Memory B cell (primary cell): Measurements from ENCODE around the gene FAM114A1.

Source experiments
- ATAC-seq: fragments of 150-1000 bp; cut with Tn5 transposase; 2 replicates; pipeline ENCODE4 v1.10.0; 2021; ENCODE audit warnings: low read depth, mild to moderate bottlenecking, moderate library complexity
- DNase-seq, 2 donors: peaks; one replicate each; pipeline ENCODE4 v3.0.0; 2022; ENCODE audit warnings: low spot score in 2 of 2
- H3K27ac Mint-ChIP-seq: one replicate; pipeline ENCODE4 v1.8.0; 2022; ENCODE audit warnings: mild to moderate bottlenecking, moderate library complexity, mixed read lengths
- H3K27me3 Mint-ChIP-seq: one replicate; pipeline ENCODE4 v1.8.0; 2022; ENCODE audit warnings: mixed read lengths
- H3K36me3 Mint-ChIP-seq: one replicate; pipeline ENCODE4 v1.8.0; 2022; ENCODE audit warnings: mild to moderate bottlenecking, mixed read lengths
- H3K4me1 Mint-ChIP-seq: one replicate; pipeline ENCODE4 v1.8.0; 2022; ENCODE audit warnings: mixed read lengths
- H3K4me3 Mint-ChIP-seq: one replicate; pipeline ENCODE4 v1.8.0; 2022; ENCODE audit warnings: mild to moderate bottlenecking, moderate library complexity, mixed read lengths
- H3K9me3 Mint-ChIP-seq: one replicate; pipeline ENCODE4 v1.8.0; 2022; ENCODE audit warnings: mixed read lengths

The FAM114A1 gene

DNA sequence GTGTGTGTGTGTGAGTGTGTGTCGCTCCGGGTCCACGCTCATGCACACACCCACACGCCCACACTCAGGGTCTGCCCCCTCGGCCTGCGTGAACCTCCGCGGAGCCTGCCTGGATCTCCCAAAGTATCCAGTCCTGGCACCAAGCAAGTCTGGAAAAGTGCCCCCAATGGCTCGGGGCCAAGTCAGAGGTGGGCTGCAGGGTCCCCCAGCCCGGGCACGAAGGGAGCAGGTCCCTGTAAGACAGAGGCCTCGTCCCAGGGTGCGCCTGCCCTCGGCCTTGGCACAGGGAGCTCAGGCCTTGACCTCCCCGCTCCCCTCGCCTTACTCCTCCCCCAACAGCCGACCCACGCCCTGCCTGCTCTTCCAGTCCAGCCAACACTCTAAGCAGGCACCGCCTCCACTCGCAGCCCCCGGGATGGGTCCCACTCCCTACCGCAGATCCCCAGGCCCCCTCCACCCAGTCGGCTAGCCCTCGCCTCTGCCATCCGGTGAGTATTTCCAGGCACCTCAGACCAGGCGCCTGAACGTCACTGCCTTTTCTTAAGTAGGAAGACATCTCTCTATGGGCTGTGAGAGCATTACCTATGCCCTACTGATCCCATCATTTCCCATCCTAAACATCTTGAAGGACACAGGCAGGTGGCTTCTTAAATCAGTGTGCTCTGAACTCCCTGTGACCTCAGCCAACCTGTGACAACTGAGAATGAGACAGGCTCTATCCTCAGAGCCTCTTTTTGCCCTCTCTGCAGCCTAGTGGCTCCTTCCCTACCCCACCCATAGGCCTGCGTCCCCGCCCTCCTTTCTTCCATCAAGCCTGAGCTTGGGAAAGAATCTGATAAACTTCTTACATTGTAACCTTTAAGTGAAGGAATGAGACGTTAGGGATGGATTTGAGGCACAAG lies 704 bp downstream of the FAM114A1 start:
- Mint-ChIP-seq H3K27me3 (no peaks in the 10 kb centered on the region), H3K27ac (peak overlapping the region; percentile 54)

DNA sequence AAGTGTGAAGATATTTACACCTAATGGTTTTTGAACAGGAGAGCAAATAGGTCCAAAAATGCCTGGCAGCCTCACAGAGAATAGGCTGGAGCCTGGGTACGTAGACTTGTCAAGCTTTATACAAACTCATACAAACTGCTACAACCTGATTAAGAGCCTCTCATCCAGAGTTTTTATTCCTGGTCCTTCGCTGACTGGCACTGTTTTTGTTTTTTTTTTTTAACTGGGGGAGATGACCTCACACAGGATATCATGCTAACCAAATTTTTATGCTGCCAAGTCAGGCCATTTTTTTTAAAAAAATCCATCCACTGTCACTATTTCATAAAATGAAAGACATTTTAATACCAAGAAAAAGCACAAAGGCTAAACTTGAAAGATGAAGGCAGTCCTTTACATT lies 1.9 kb downstream of the FAM114A1 start:
- H3K9me3 Mint-ChIP-seq, result no peaks in the 10 kb centered on the region
- no peaks in the 10 kb centered on the region for H3K36me3 Mint-ChIP-seq
- DNase-seq (no peak), ATAC-seq (no peak)
- no peak overlapping the region for H3K27ac Mint-ChIP-seq
- H3K4me3 Mint-ChIP-seq, result no peak overlapping the region
- H3K27me3 Mint-ChIP-seq, result no peaks in the 10 kb centered on the region
- H3K4me1 Mint-ChIP-seq, result peaks cover 19% of the 10 kb centered on the region

More for the DNA sequence above, 704 bp downstream of the FAM114A1 start:
- DNase-seq (no peak), ATAC-seq (peak; percentile 50)
- Mint-ChIP-seq H3K4me3 (peak overlapping the region; percentile 88), H3K36me3 (no peaks in the 10 kb centered on the region), H3K4me1 (peaks cover 17% of the 10 kb centered on the region), H3K9me3 (no peaks in the 10 kb centered on the region)

DNA sequence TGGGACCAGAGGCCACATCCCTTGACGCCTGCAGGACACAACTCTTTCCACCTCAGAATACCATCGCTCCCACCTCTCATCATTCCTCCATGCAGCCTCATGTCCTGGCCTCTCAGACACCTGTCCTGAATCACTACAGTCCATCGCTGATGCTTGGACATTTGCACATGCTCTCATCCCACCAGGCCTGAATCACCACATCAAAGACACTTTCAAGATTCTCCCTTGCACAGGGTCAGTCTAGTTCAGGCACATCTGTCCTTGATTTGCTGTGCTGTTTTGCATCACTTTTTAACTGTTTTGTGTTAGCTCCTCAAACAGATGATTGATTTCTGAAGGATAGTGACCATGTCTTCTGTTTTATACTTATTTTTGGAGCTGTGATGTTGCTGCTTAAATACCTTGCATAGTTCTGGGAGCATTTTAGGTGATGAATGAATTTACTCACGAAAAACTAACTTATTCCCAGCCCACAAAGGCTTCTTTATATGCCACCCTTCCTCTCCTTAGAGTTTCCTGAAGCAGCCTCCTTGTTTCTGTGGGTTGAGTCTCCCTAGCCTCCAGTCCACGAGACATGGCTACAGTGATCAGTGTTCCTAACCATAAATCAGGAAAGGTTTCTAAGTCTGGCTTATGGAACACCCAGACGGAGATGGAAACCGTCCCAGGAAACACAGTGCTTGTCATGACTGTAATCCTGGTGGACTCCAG lies 2.6 kb downstream of the FAM114A1 start:
- no peaks in the 10 kb centered on the region for H3K36me3 Mint-ChIP-seq
- peaks cover 18% of the 10 kb centered on the region for H3K4me1 Mint-ChIP-seq
- no peak for DNase-seq
- no peak overlapping the region for H3K4me3 Mint-ChIP-seq
- H3K27ac Mint-ChIP-seq, result peak overlapping the region; percentile 2
- H3K9me3 Mint-ChIP-seq, result no peaks in the 10 kb centered on the region
- H3K27me3 Mint-ChIP-seq, result no peaks in the 10 kb centered on the region
- ATAC-seq, result no peak

DNA sequence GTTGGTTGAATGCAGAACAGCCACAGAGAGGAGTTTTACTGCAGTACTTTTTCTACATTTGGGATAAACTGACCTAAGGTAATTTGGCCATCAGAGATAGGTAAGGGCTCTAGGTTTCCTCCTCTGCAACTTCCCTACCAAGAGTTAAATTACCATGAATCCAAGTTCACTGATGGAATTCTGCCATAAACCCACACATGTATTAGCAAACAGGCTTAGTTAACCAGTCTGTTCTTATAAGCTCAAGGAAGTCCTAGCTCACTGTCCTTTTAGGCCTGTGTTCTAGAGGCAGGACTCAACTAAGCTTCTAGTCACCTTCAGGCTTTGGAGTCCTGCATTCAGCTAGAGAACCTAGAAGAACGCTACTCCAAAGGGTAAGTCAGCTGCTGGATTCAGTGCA lies 4.0 kb downstream of the FAM114A1 start:
- H3K36me3 Mint-ChIP-seq, result no peaks in the 10 kb centered on the region
- no peaks in the 10 kb centered on the region for H3K27me3 Mint-ChIP-seq
- no peak for ATAC-seq
- H3K27ac Mint-ChIP-seq, result no peak overlapping the region
- H3K4me1 Mint-ChIP-seq, result peaks cover 16% of the 10 kb centered on the region
- no peak for DNase-seq
- no peak overlapping the region for H3K4me3 Mint-ChIP-seq
- H3K9me3 Mint-ChIP-seq, result no peaks in the 10 kb centered on the region

DNA sequence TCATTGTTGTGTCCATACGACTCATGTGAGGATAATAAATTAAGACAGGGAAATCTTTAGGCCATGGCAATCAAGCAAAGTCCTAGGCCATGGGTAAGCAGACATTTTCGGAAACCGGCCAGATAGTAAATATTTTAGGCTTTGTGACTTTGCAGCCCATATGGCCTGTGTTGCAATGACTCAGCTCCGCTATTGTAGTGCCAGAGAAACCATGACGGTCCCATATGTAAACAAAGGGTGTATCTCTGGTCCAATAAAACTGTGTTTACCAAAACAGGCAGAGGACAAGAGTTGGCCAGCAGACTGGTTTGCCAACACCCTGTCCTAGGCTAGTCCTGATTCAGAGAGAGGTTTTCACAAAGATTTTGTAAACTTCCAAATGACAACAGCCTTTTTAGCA lies 5.0 kb downstream of the FAM114A1 start:
- H3K27ac Mint-ChIP-seq, result no peak overlapping the region
- H3K4me3 Mint-ChIP-seq, result no peak overlapping the region
- no peak for DNase-seq
- ATAC-seq, result no peak
- H3K36me3 Mint-ChIP-seq, result no peaks in the 10 kb centered on the region
- peaks cover 12% of the 10 kb centered on the region for H3K4me1 Mint-ChIP-seq
- H3K27me3 Mint-ChIP-seq, result no peaks in the 10 kb centered on the region
- no peaks in the 10 kb centered on the region for H3K9me3 Mint-ChIP-seq

DNA sequence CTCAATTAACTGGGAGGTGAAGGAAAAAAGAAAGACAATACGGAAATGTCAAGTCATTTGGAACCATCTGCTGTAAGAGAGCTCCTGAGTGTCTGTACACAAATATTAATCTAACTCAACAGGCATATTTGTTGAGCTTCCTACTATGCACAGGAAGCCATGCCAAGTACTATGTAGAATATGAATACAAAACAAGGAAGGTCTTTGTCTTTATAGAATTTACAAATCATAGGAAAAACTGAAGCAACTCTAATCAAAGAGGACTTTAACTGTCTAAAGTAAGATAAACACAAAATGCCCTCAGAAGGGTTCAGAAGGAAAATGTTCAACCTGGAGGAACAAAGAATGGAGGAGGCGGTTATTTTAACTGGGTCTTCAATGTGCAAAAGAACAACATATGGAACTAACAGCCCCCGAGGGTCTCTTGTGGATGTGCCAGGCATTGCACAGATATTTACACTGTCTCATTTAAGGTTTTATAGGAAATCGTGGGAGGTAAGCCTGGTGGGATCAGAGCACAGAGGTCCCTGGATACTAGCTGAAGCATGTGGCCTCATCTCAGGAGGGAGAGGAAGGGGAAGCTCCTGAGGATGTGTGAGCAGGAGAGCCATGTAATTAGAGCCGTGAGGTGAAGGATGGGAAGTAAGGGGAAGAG lies 5.8 kb downstream of the FAM114A1 start:
- Mint-ChIP-seq H3K9me3 (no peaks in the 10 kb centered on the region), H3K27ac (no peak overlapping the region), H3K36me3 (no peaks in the 10 kb centered on the region), H3K4me3 (no peak overlapping the region), H3K27me3 (no peaks in the 10 kb centered on the region), H3K4me1 (peaks cover 10% of the 10 kb centered on the region)
- ATAC-seq (no peak), DNase-seq (no peak)

DNA sequence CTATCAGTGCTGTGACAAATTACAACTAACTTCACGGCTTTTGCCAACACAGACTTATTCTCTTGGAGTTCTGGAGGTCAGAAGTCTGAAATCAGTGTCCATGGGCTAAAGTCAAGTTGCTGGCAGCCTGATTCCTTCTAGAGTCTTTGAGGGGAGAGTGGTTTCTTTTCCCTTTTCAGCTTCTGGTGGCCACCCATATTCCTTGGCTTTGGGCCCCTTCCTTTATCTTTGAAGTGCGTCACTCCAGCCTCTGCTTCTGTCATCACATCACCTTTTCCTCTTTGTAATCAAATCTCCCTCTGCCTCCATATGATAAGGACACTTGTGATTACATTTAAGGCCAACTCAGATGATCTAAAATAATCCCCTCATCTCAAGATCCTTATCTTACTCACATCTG lies 9.0 kb downstream of the FAM114A1 start:
- H3K9me3 Mint-ChIP-seq, result no peaks in the 10 kb centered on the region
- no peaks in the 10 kb centered on the region for H3K27me3 Mint-ChIP-seq
- peaks cover 2% of the 10 kb centered on the region for H3K4me1 Mint-ChIP-seq

DNA sequence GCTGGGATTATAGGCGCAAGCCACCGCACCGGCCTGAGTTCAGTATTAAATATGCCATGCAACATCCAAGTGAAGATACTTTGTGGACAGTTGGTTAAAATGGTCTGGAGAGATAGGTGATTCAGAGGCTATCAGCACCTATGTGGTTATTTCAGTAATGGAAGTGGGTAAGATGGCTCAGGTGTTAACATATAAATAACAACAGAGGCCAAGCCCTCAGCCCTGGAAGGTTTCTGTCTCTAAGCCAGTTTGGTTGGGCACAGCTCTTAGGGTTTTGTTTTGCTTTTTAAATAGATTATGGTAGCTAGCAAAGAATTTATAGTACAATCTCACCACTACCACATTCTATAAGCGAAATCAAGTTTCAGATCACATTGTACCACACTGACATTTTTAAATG lies 16.6 kb downstream of the FAM114A1 start:
- Mint-ChIP-seq H3K4me1 (peaks cover 4% of the 10 kb centered on the region), H3K4me3 (no peak overlapping the region), H3K9me3 (no peaks in the 10 kb centered on the region), H3K27ac (no peak overlapping the region), H3K36me3 (no peaks in the 10 kb centered on the region), H3K27me3 (no peaks in the 10 kb centered on the region)
- ATAC-seq (no peak), DNase-seq (no peak)

More for the DNA sequence above, 9.0 kb downstream of the FAM114A1 start:
- Mint-ChIP-seq H3K27ac (no peak overlapping the region), H3K4me3 (no peak overlapping the region), H3K36me3 (no peaks in the 10 kb centered on the region)
- DNase-seq (no peak), ATAC-seq (no peak)

DNA sequence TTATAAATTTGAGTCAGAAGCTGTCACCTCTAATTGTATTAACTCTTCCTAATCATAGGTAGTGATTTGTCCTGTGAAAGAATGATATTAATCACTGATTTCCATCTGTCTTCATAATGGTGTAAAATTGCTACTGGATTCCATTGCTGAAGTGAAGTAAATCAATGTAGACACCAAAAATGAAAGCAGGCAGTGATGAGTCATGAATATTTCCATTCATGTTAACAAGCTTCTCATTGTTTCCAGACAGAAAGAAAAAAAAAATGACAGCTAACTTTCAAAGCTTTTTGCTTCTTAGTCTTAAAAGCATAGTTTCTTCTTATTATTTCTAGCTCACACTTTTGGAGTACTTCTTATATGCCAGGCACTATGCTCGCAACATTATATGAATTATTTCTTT lies 21.5 kb downstream of the FAM114A1 start:
- no peak overlapping the region for H3K4me3 Mint-ChIP-seq
- H3K27ac Mint-ChIP-seq, result no peak overlapping the region
- DNase-seq (no peak), ATAC-seq (no peak)
- H3K4me1 Mint-ChIP-seq, result peaks cover 4% of the 10 kb centered on the region
- no peaks in the 10 kb centered on the region for H3K27me3 Mint-ChIP-seq
- peaks cover 2% of the 10 kb centered on the region for H3K9me3 Mint-ChIP-seq
- H3K36me3 Mint-ChIP-seq, result no peaks in the 10 kb centered on the region

DNA sequence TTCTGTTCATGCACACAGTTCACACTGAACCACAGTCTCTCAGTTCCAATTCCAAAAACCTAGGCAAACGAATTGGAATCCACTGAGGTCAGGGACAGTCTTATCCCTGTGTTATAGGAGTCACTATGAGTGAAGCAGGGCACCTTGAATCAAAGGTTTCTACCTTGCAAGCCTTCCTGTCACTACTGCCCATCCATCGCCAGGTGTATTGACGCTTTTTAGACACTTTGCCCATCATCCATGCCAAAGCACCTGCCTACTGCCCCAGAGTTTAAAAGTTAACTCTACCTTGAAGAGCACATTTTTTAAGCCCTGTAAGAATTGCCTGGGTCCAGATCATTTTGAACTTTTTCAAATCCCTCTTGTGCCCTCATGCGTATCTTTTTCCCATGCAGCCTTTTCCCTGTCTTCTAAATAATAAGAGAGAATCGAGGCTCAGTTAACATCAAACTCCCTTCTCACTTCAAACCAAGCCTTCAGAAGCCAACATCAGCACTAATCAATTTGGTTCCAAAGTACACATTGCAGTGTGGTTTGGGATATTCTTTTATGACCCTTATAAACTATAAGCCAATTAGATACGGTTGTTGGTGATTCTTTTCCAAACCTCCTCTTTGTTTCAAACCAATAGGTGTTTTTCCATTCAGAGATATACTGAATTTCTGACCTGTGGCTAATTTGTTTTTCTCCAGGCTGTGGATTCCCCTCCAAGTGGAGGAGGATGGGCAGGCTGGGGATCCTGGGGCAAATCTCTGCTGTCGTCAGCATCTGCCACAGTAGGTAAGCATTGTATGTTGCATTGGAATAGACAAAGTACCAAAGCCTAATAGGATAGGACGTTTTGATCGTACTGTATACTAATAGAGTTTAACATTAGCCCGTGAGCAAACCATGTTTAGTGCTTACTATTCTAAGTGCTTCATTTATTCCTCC lies 23.7 kb downstream of the FAM114A1 start:
- Mint-ChIP-seq H3K4me3 (no peak overlapping the region), H3K27me3 (no peaks in the 10 kb centered on the region), H3K9me3 (peaks cover 2% of the 10 kb centered on the region), H3K36me3 (no peaks in the 10 kb centered on the region), H3K27ac (no peak overlapping the region), H3K4me1 (no peaks in the 10 kb centered on the region)
- DNase-seq, result no peak
- no peak for ATAC-seq

DNA sequence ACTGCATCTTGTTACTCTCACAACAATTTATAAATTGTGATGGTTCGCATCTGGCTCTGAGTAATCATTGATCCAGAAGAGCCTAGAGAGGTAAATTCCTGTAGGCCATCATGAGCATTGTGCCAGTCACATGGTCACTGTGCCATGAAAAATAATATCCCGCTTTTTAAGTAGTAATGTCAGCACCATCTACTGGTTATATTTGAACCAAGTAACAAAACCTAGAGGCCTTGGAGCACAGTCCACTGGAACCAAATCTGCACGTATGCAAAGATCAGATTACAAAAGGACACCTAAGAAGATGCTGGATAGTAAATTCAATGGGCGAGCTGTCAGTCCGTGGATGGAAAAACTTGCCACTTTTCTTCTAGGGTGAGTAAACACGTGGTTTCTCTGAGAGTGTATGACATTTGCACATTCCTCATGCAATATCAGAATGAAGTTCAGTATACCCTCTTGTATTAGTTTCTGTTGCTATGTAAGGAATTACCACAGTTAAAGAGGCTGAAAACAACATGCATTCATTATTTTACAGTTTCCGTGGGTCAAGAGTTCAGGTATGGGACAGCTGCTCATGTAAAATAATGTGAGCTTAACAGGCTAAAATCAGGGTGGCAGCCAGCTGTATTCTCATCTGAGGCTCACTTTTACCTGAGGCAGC lies 26.8 kb downstream of the FAM114A1 start:
- H3K36me3 Mint-ChIP-seq, result no peaks in the 10 kb centered on the region
- H3K4me1 Mint-ChIP-seq, result no peaks in the 10 kb centered on the region
- H3K27me3 Mint-ChIP-seq, result no peaks in the 10 kb centered on the region
- no peak for DNase-seq
- no peak for ATAC-seq
- no peak overlapping the region for H3K27ac Mint-ChIP-seq
- H3K9me3 Mint-ChIP-seq, result peaks cover 2% of the 10 kb centered on the region
- H3K4me3 Mint-ChIP-seq, result no peak overlapping the region

DNA sequence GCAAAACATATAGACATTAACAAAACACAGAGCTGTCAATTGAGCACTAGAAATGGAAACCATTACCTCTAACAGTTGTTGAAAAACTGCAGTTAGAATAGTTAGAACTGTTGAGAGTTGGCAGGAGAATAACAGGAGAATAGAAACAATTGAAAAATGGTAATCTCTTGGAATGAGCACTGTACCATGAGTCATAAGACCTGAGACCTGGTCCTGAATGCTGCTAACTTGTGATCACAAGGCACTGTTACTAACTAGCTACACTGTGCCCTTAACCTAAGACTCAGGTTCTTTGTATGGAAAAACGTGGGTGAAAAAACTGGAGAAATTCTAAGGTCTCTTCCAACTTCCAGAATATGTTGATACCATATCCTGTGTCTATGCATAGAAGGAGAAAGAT lies 29.3 kb downstream of the FAM114A1 start:
- ATAC-seq, result no peak
- H3K4me3 Mint-ChIP-seq, result no peak overlapping the region
- H3K27me3 Mint-ChIP-seq, result no peaks in the 10 kb centered on the region
- H3K36me3 Mint-ChIP-seq, result no peaks in the 10 kb centered on the region
- no peak overlapping the region for H3K27ac Mint-ChIP-seq
- DNase-seq, result no peak
- H3K9me3 Mint-ChIP-seq, result no peaks in the 10 kb centered on the region
- no peaks in the 10 kb centered on the region for H3K4me1 Mint-ChIP-seq

DNA sequence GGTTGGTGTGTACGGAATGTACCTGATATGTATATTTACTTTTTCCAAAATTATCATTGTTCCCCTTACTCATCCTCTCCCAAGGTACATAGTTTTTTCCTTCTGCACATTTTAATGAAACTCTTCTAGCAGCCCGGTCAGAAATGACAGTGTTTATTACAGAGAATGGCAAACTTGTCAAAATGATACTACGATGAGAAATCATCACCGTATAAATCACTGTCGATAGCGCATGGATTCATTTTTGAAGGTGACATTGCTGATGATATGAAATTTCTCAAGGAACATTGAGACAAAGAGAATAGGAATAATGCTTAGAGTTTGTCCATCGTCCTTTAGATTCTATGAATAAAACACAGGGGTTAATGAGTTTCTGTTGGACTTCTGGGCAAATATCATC lies 30.6 kb downstream of the FAM114A1 start:
- Mint-ChIP-seq H3K4me1 (no peaks in the 10 kb centered on the region), H3K36me3 (no peaks in the 10 kb centered on the region), H3K4me3 (no peak overlapping the region), H3K9me3 (no peaks in the 10 kb centered on the region), H3K27ac (no peak overlapping the region), H3K27me3 (no peaks in the 10 kb centered on the region)
- ATAC-seq (no peak), DNase-seq (no peak)
